ENCODE data around the gene ARRDC1. TPM values are rescaled to one million over a fixed set of nuclear protein-coding genes. Genes with fewer than 3 reads are reported as not detected.

The ARRDC1 gene
- total and polyA plus RNA-seq, 3 experiments from 2014 or later, result 30.8 to 54.4 (median 35.2) TPM

DNA sequence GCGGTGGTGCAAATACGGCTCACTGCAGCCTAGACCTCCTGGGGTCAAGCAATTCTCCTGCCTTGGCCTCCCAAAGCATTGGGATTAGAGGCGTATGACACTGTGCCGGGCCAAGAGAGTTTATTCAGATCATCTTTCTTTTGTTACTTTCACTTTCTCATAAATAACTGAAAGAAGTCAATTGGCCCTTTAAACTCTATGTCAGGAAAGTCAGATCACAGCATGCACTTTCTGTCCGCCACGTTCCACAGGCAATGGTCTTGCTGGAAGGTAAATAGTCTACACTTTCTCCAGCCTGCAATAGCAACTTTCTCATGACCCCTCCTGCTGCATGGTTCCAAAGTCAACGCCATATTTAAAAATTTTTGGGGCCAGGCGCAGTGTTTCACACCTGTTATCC lies 6.5 kb upstream of the ARRDC1 start:
- CTCF ChIA-PET, result no interaction called here
- Mint-ChIP-seq H3K36me3 (no peaks in the 10 kb centered on the region), H3K4me3 (no peak overlapping the region), H3K27ac (peak overlapping the region in 1 of 8 donors; percentile 66), H3K4me1 (peaks cover 0 to 8% (median 3%) of the 10 kb centered on the region in 3 donors), H3K9me3 (no peaks in the 10 kb centered on the region), H3K27me3 (no peaks in the 10 kb centered on the region)
- Histone ChIP-seq H3K27me3 (ENCODE audit: insufficient read depth, low read length, poor library complexity, severe bottlenecking) (no peaks in the 10 kb centered on the region), H3K9me3 (ENCODE audit: low read length) (no peaks in the 10 kb centered on the region), H3K4me3 (ENCODE audit: low read length) (no peak overlapping the region), H3K36me3 (ENCODE audit: insufficient read depth, low read length) (no peaks in the 10 kb centered on the region), H3K4me1 (ENCODE audit: insufficient read depth, low read length) (no peaks in the 10 kb centered on the region), H3K27ac (ENCODE audit: low read depth, low read length) (no peak overlapping the region)
- DNase-seq, result no peak
- POLR2A ChIA-PET, result no interaction called here

DNA sequence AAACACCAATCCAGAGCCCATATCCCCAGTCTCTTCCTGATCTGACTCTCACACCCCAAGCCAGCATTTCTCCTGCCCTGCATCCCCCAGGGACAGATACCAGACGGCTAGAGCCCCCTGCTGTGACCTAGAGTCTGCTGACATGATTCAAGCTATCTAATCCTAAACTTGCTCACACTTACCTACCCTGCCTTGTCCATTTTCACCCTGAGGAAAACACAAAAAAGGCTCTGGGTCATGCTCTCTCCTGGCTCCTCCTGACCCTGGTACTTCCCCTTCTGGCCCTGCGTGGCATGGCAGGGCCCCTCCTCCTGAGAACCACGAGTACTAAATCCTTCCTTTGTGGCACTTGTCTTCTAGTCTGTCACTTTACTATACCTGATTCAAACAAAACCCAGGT lies 2.8 kb upstream of the ARRDC1 start:
- Mint-ChIP-seq H3K27ac (peak overlapping the region in 4 of 8 donors; percentile 1 to 51 (median 30)), H3K36me3 (no peaks in the 10 kb centered on the region), H3K4me3 (peak overlapping the region in 3 of 7 donors; percentile 6 to 61 (median 36)), H3K9me3 (no peaks in the 10 kb centered on the region), H3K27me3 (no peaks in the 10 kb centered on the region), H3K4me1 (peaks cover 13 to 21% (median 16%) of the 10 kb centered on the region in 3 donors)
- H3K4me1 ChIP-seq (ENCODE audit: insufficient read depth, low read length), result peaks cover 14% of the 10 kb centered on the region
- CTCF ChIA-PET, result interaction anchor here (1.1 kb wide), 1 partner anchor 14 kb away, joined by 3 read pairs; no protein-coding TSS in a partner anchor
- no peak overlapping the region for H3K4me3 ChIP-seq (ENCODE audit: low read length)
- H3K9me3 ChIP-seq (ENCODE audit: low read length), result no peaks in the 10 kb centered on the region
- DNase-seq, result no peak
- no peaks in the 10 kb centered on the region for H3K36me3 ChIP-seq (ENCODE audit: insufficient read depth, low read length)
- POLR2A ChIA-PET, result interaction anchor here (1.4 kb wide), 1 partner anchor 12 kb away, joined by 4 read pairs; the partner anchor contains the start of gene ZMYND19
- H3K27me3 ChIP-seq (ENCODE audit: insufficient read depth, low read length, poor library complexity, severe bottlenecking), result no peaks in the 10 kb centered on the region
- no peak overlapping the region for H3K27ac ChIP-seq (ENCODE audit: low read depth, low read length)

DNA sequence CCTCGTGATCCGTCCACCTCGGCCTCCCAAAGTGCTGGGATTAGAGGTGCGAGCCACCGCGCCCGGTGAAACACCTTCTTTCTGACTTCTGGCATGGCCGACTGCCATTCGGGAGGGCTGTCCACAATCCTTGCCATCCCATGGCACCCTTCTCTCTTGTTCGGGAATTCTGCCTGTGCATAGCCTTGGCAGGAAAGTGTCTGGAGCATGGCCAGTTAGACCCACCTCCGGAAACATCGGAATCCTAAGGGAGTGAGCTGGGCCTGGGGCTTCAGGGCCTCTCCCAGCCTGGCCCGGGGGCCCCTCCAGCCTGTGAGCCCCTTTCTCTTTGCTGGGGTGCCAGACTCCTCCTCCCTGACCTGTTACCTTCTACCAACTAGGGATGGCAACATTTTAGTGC lies 1.6 kb upstream of the ARRDC1 start:
- Mint-ChIP-seq H3K27ac (peak overlapping the region in 2 of 8 donors; percentile 30 to 95), H3K27me3 (no peaks in the 10 kb centered on the region), H3K4me3 (peak overlapping the region in 6 of 7 donors; percentile 29 to 74 (median 58)), H3K36me3 (peaks cover 0 to 3% (median 0%) of the 10 kb centered on the region in 3 donors), H3K4me1 (peaks cover 14 to 27% (median 17%) of the 10 kb centered on the region in 3 donors), H3K9me3 (no peaks in the 10 kb centered on the region)
- CTCF ChIA-PET, result interaction anchor here (2.7 kb wide), 1 partner anchor 25 kb away, joined by 13 read pairs; the partner anchor contains the start of gene DPH7
- peaks cover 14% of the 10 kb centered on the region for H3K4me1 ChIP-seq (ENCODE audit: insufficient read depth, low read length)
- H3K27me3 ChIP-seq (ENCODE audit: insufficient read depth, low read length, poor library complexity, severe bottlenecking), result no peaks in the 10 kb centered on the region
- H3K9me3 ChIP-seq (ENCODE audit: low read length), result no peaks in the 10 kb centered on the region
- POLR2A ChIA-PET, result no interaction called here
- no peak for DNase-seq
- H3K36me3 ChIP-seq (ENCODE audit: insufficient read depth, low read length), result no peaks in the 10 kb centered on the region
- no peak overlapping the region for H3K27ac ChIP-seq (ENCODE audit: low read depth, low read length)
- no peak overlapping the region for H3K4me3 ChIP-seq (ENCODE audit: low read length)

DNA sequence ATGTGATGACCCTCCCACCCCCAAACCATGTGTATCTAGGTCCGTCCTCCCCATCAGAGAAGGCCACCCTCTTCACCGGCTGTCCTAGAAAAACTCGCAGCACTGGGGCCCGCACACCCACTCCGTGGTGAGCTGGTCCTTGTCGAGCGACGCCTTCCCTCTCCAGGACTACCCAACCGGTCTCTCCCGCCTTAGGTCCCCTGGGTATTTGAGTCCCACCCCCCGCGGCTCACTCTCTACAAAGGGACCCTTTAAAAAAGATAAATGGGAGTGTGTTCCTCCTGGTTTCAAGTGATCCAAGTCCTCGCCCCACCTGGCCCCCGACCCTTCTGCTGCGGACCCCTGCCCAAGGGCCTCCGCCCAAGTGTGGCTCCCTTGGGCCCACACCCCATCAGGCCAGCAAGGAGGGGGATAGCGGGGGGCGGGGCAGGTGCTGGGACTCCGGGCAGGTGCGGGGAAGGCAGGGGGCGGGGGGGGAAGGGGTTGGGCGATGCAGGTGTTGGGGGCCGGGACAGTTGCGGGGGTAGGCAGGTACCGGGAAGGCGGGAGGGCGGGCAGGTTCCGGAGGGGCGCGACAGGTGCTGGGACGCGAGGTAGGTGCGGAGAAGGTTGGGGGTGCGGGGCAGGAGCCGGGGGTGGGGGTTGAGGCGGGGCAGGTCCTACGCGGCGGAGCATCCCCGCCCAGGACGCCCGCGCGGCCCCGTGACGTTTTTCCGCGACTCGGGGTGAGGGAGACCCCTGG lies 970 bp upstream of the ARRDC1 start:
- H3K27ac Mint-ChIP-seq, result peak overlapping the region in 1 of 8 donors; percentile 30
- Histone ChIP-seq H3K4me3 (ENCODE audit: low read length) (no peak overlapping the region), H3K27ac (ENCODE audit: low read depth, low read length) (no peak overlapping the region), H3K36me3 (ENCODE audit: insufficient read depth, low read length) (no peaks in the 10 kb centered on the region), H3K9me3 (ENCODE audit: low read length) (no peaks in the 10 kb centered on the region), H3K27me3 (ENCODE audit: insufficient read depth, low read length, poor library complexity, severe bottlenecking) (no peaks in the 10 kb centered on the region), H3K4me1 (ENCODE audit: insufficient read depth, low read length) (peaks cover 14% of the 10 kb centered on the region)
- H3K27me3 Mint-ChIP-seq, result no peaks in the 10 kb centered on the region
- peak overlapping the region; percentile 37 to 78 (median 59) for H3K4me3 Mint-ChIP-seq
- peaks cover 14 to 30% (median 17%) of the 10 kb centered on the region in 3 donors for H3K4me1 Mint-ChIP-seq
- H3K9me3 Mint-ChIP-seq, result no peaks in the 10 kb centered on the region
- DNase-seq, result peak in 1 of 5 donors; percentile 56
- ChIA-PET POLR2A (interaction anchor here (1.2 to 1.4 kb wide), 3 partner anchors 14 to 25 kb away, joined by 5 to 10 read pairs (median 8); partner anchors contain the start of genes EHMT1 and ZMYND19), CTCF (interaction anchor here (2.7 kb wide), 1 partner anchor 26 kb away, joined by 13 read pairs; the partner anchor contains the start of gene DPH7)
- peaks cover 0 to 3% (median 0%) of the 10 kb centered on the region in 3 donors for H3K36me3 Mint-ChIP-seq

DNA sequence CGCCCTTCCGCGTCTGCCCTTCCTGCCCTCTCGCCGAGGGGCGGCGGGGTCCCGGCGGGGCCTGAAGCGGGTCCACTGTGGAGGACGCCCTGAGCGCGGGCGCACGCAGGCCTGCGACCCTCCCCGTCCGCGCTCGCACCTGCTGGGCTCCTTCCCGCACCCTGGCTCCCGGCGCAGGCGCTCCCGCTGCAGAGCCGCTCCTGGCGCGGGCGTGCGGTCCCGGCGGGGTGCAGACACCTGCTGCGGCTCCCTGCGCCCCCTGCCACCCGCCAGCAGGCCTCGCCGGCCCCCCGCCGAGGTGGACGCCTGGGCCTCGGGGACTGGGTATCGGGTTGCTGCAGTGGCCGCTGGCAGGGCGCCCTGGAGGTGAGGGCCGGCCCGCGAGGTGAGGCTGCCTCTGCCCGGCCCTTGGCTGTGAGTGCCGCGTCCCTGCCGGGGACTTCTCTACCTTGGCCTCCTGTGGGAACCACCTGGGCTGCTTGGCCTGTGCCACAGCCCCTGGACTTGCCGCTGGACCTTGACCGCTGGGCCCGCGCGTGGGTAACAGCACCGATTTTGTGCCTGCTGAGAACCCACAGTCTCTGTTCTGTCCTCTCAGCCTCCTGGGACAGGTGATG lies 627 bp downstream of the ARRDC1 start:
- H3K27ac Mint-ChIP-seq, result peak overlapping the region in 2 of 8 donors; percentile 60 to 75
- peaks cover 0 to 3% (median 0%) of the 10 kb centered on the region in 3 donors for H3K36me3 Mint-ChIP-seq
- ChIA-PET CTCF (no interaction called here), POLR2A (interaction anchor here (1.4 kb wide), 1 partner anchor 27 kb away, joined by 5 read pairs; no protein-coding TSS in a partner anchor)
- H3K4me3 ChIP-seq (ENCODE audit: low read length), result peak overlapping the region; percentile 56
- peaks cover 15% of the 10 kb centered on the region for H3K4me1 ChIP-seq (ENCODE audit: insufficient read depth, low read length)
- H3K9me3 Mint-ChIP-seq, result no peaks in the 10 kb centered on the region
- no peaks in the 10 kb centered on the region for H3K27me3 ChIP-seq (ENCODE audit: insufficient read depth, low read length, poor library complexity, severe bottlenecking)
- peak overlapping the region; percentile 16 to 91 (median 80) for H3K4me3 Mint-ChIP-seq
- H3K36me3 ChIP-seq (ENCODE audit: insufficient read depth, low read length), result no peaks in the 10 kb centered on the region
- peak overlapping the region; percentile 67 for H3K27ac ChIP-seq (ENCODE audit: low read depth, low read length)
- H3K4me1 Mint-ChIP-seq, result peaks cover 14 to 34% (median 17%) of the 10 kb centered on the region in 3 donors
- H3K9me3 ChIP-seq (ENCODE audit: low read length), result no peaks in the 10 kb centered on the region
- DNase-seq, result no peak
- H3K27me3 Mint-ChIP-seq, result no peaks in the 10 kb centered on the region

DNA sequence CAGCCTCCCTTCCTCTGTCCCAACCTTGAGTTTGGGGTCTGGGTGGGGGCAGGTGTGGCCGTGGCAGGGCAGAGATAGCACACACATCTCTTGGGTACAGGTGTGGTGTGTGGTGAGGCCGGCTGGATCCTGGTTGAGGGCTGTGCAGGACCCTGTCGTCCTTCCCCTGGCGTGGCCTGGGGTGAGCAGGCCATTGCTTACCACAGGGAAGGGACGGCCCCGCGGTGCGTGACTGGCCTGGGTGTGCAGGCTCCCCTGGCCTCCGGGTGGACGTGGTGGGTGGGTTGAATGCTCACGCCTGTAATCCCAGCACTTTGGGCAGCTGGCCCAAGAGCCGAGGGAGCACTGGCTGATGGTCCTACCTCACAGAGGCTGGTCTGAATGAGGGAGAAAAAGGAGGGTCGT lies 1.2 kb downstream of the ARRDC1 start:
- peaks cover 22% of the 10 kb centered on the region for H3K4me1 ChIP-seq (ENCODE audit: insufficient read depth, low read length)
- Mint-ChIP-seq H3K4me1 (peaks cover 14 to 40% (median 22%) of the 10 kb centered on the region in 3 donors), H3K9me3 (no peaks in the 10 kb centered on the region), H3K36me3 (peaks cover 0 to 3% (median 0%) of the 10 kb centered on the region in 3 donors), H3K27ac (peak overlapping the region in 3 of 8 donors; percentile 70 to 73 (median 70)), H3K4me3 (peak overlapping the region; percentile 76 to 91 (median 80)), H3K27me3 (no peaks in the 10 kb centered on the region)
- H3K36me3 ChIP-seq (ENCODE audit: insufficient read depth, low read length), result no peaks in the 10 kb centered on the region
- H3K27ac ChIP-seq (ENCODE audit: low read depth, low read length), result peak overlapping the region; percentile 9
- H3K27me3 ChIP-seq (ENCODE audit: insufficient read depth, low read length, poor library complexity, severe bottlenecking), result no peaks in the 10 kb centered on the region
- ChIA-PET POLR2A (no interaction called here), CTCF (no interaction called here)
- H3K4me3 ChIP-seq (ENCODE audit: low read length), result peak overlapping the region; percentile 56
- peak in 1 of 5 donors; percentile 57 for DNase-seq
- no peaks in the 10 kb centered on the region for H3K9me3 ChIP-seq (ENCODE audit: low read length)

DNA sequence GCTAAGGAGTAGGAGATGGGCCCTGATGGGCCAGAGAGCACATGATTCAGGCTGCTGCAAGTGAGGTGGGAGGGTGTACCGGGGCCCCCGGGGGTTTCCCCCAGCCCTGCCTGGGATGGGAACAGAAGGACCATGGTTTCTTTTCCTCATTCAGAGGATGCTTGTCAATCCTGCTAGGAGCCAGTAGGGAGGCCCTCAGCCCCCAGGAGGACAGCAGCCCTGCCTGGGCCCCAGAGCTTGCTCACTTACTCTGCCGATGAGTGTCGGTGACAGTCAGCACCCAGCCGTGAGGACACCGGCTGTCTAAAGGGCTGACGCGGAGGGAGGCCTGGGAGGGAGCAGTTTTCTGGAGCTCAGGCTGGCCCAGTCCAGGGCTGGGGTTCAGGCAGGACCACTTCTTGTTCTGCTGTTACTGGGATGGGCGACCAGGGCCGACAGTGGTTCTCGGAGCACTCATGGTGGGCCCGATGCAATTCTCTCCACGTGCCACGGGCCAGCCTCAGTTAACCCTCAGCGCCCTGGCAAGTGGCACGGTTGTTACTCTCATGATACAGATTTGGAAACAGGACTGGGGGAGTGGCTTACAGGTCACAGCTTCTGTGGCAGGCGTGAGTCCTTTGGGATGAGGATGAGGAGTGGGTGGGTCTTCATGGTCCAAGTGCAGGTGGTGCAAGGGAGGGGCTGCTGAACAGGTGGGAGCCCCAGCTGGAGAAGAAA lies 1.8 kb downstream of the ARRDC1 start:
- peaks cover 0 to 3% (median 0%) of the 10 kb centered on the region in 3 donors for H3K36me3 Mint-ChIP-seq
- peak overlapping the region in 5 of 8 donors; percentile 22 to 73 (median 70) for H3K27ac Mint-ChIP-seq
- H3K27ac ChIP-seq (ENCODE audit: low read depth, low read length), result no peak overlapping the region
- H3K4me3 ChIP-seq (ENCODE audit: low read length), result peak overlapping the region; percentile 56
- ChIA-PET POLR2A (interaction anchor here (0.7 kb wide), 1 partner anchor 11 kb away, joined by 3 read pairs; the partner anchor contains the start of gene EHMT1), CTCF (interaction anchor here (0.7 kb wide), 1 partner anchor 11 kb away, joined by 4 read pairs; the partner anchor contains the start of gene EHMT1)
- peaks cover 27% of the 10 kb centered on the region for H3K4me1 ChIP-seq (ENCODE audit: insufficient read depth, low read length)
- no peaks in the 10 kb centered on the region for H3K36me3 ChIP-seq (ENCODE audit: insufficient read depth, low read length)
- no peaks in the 10 kb centered on the region for H3K9me3 Mint-ChIP-seq
- H3K9me3 ChIP-seq (ENCODE audit: low read length), result no peaks in the 10 kb centered on the region
- no peaks in the 10 kb centered on the region for H3K27me3 ChIP-seq (ENCODE audit: insufficient read depth, low read length, poor library complexity, severe bottlenecking)
- no peaks in the 10 kb centered on the region for H3K27me3 Mint-ChIP-seq
- peaks cover 18 to 46% (median 25%) of the 10 kb centered on the region in 3 donors for H3K4me1 Mint-ChIP-seq
- H3K4me3 Mint-ChIP-seq, result peak overlapping the region; percentile 76 to 91 (median 80)
- no peak for DNase-seq

Data from CD8-positive, alpha-beta memory T cell (primary cell).